Measurements from ENCODE around the gene SMIM24.

DNA sequence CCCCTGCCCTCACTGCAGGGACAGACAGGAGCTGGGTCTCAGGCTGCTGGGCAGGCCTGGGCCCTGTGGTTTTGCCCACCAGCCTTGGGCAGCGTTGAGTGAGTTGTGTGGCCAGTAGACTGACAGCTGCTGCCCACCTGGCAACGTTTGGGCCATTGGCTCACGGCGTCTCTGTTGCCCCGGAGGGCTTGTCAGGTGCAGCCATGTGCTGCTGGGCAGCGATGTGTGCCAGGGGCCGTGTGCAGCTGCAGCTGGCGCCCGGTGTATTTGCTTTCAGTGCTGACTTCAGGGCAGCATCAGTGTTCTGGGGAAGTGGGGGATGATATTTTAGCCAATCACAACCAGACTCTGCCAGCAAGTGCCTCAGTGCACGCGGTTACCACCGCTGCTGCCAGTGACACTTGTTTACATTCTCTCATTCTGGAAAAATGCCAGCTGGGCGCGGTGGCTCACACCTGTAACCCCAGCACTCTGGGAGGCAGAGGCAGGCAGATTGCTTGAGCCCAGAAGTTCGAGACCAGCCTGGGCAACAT, 36.4 kb upstream of the SMIM24 start:
- no peak for TF ChIP-seq POLR2A (IDR thresholded peaks at IDR 0.05; ENCODE audit: low read length)
- no peak for TF ChIP-seq GATA1 (IDR thresholded peaks at IDR 0.05; ENCODE audit: low read depth, low read length)

All from erythroblast (primary cell).